A673 (cell line): ENCODE measurements around the gene MAML2.

Experiments used
- EZH2 ChIP-seq: fragments of 200-600 bp; sonication (generic); IDR thresholded peaks from 2 replicates; pipeline ENCODE4 v1.6.1; 2017; ENCODE audit warnings: borderline replicate concordance, low read depth, mild to moderate bottlenecking, mixed read lengths, antibody characterized with exemption, low read length; ENCODE audit not compliant: poor library complexity, severe bottlenecking
- TF ChIP-seq, protein P1 (sequence below): fragments of 300-800, 200-600 bp; sonication (generic); conservative IDR thresholded peaks from 2 replicates; pipeline ENCODE4 v1.5.1; 2017; ENCODE audit warnings: low read depth, mild to moderate bottlenecking, antibody characterized with exemption, low read length, moderate library complexity, mixed read lengths

DNA sequence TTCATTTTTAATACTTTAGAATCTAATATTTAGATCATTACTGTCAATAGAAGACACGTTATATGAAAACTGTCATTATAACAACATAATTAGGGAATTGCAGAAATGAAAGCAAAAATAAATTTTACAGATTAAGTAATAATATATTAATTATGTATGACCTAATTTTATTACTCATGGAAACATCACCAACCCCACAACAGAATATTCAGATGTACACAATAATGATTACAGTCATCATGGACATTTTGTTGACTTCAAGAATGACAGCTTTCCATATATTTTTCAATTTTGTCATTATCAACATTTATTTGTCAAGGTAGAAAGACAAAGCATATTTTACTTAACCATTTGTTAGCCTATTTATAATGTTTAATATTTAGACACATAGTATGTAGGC, 119.9 kb downstream of the MAML2 start:
- TF ChIP-seq, protein P1, sequence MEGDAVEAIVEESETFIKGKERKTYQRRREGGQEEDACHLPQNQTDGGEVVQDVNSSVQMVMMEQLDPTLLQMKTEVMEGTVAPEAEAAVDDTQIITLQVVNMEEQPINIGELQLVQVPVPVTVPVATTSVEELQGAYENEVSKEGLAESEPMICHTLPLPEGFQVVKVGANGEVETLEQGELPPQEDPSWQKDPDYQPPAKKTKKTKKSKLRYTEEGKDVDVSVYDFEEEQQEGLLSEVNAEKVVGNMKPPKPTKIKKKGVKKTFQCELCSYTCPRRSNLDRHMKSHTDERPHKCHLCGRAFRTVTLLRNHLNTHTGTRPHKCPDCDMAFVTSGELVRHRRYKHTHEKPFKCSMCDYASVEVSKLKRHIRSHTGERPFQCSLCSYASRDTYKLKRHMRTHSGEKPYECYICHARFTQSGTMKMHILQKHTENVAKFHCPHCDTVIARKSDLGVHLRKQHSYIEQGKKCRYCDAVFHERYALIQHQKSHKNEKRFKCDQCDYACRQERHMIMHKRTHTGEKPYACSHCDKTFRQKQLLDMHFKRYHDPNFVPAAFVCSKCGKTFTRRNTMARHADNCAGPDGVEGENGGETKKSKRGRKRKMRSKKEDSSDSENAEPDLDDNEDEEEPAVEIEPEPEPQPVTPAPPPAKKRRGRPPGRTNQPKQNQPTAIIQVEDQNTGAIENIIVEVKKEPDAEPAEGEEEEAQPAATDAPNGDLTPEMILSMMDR: no peak
- no peak for TF ChIP-seq EZH2
